Stimulated activated CD8-positive, alpha-beta memory T cell treated with anti-CD3 and anti-CD28 coated beads, Interleukin-15, amount 100 ng/mL, for 1 hour (primary cell): ENCODE data around the gene GNL1.
A peak's percentile ranks its signal among the peaks of the same experiment; 100 is the strongest.
"Not testable (repeated sequence)": the region's sequence is repeated elsewhere in the genome, so short reads cannot be mapped to it uniquely, and the experiment has no call there.

ENCODE experiments used
- DNase-seq: peaks from one replicate; pipeline ENCODE4 v3.0.0-alpha.2; 2020; ENCODE audit warnings: low read depth

The GNL1 gene

GRCh38 chr6:30529349-30529875 lies 26.9 kb downstream of the GNL1 start:
- not testable (repeated sequence) for DNase-seq

- DNase-seq, result not testable (repeated sequence)
These were observed 29.8 kb downstream of the GNL1 start for GRCh38 chr6:30526444-30526843.

- DNase-seq, result not testable (repeated sequence)
These were observed 34.3 kb downstream of the GNL1 start for GRCh38 chr6:30521952-30522351.

DNA sequence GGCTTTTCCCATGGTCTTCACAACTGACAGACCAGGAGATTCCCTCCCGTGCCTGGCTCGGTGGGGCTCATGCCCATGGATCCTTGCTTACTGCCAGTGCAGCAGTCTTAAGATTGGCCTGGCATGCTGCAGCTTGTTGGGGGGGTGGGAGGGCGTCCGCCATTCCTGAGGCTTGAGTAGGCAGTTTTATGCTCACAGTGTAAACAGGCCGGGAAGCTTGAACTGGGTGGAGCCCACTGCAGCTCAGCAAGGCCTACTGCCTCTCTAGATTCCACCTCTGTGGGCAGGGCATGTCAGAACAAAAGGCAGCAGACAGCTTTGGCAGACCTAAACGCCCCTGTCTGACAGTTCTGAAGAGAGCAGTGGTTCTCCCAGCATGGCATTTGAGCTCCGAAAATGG lies 35.2 kb downstream of the GNL1 start:
- DNase-seq, result not testable (repeated sequence)

- no peak for DNase-seq
These were observed 35.8 kb downstream of the GNL1 start for GRCh38 chr6:30520522-30520921.

DNA sequence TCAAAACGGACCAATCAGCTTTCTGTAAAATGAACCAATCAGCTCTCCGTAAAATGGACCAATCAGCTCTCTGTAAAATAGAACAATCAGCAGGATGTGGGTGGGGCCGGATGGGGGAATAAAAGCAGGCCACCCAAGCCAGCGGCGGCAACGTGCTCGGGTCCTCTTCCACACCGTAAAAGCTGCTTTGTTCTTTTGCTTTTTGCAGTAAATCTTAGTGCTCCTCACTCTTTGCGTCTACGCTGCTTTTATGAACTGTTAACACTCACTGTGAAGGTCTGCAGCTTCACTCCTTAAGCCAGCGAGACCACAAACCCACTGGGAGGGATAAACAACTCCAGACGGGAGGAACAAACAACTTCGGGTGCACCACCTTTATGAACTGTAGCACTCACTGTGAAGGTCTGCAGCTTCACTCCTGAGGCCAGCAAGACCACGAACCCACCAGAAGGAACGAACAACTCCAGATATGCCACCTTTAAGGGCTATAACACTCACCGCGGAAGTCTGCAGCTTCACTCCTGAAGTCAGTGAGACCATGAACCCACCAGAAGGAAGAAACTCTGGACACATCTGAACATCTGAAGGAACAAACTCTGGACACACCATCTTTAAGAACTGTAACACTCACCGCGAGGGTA lies 37.7 kb downstream of the GNL1 start:
- not testable (repeated sequence) for DNase-seq

DNA sequence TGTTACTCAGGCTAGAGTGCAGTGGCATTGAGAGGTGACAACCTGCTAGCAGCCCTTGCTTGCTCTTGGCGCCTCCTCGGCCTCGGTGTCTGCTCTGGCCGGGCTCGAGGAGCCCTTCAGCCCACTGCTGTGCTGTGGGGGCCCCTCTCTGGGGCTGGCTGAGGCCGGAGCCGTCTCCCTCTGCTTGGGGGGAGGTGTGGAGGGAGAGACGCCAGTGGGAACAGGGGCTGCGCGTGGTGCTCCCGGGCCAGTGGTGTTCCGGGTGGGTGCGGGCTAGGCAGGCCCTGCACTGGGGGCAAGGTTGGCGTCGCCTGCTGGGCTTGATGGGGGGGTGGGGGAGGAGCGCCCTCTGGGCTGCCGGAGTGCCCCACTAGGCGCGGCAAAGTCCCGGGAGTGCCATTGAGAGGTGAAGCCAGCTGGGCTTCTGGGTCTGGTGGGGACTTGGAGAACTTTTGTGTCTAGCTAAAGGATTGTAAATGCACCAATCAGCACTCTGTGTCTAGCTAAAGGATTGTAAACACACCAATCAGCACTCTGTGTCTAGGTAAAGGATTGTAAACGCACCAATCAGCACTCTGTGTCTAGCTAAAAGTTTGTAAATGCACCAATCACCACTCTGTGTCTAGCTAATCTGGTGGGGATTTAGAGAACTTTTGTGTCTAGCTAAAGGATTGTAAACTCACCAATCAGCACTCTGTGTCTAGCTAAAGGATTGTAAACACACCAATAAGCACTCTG lies 38.4 kb downstream of the GNL1 start:
- not testable (repeated sequence) for DNase-seq

- not testable (repeated sequence) for DNase-seq
These were observed 39.6 kb downstream of the GNL1 start for GRCh38 chr6:30516754-30517076.

DNA sequence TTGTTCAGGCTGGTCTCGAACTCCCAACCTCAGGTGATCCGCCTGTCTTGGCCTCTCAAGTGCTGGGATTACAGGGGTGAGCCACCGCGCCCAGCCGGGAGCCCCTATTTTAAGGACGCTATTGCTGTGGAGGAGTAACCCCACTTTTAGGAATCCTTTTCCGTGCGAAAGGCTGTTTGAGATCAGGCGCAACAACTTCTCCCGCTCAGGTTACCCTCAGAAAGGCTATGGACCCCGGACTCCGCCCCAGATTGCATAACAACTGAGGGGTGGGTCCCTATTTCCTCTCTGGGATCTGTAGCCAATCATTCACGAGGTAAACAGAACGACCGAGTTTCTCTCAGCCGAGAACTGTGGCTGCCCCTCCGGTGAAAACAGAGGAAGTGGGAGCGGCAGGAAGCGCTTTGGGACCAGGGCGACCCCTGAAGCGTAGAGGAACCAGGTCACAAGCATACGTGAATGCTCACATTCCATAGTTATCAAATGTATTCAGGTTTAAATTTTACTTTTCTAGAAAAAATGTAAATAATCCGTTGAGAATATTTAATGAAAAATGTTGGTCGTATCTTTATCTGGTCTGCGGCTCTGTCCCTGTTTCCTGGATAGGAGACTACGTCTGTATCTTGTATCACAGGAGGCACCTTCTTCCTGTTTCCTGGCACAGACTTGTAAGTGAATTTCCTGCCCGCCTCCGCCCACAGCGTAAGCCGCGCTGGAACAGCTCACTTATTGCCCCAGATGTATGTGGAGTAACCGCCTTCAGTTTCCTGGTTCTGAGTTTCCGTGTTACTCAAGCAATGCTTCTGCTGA lies 40.1 kb downstream of the GNL1 start:
- peak; percentile 75 for DNase-seq

DNA sequence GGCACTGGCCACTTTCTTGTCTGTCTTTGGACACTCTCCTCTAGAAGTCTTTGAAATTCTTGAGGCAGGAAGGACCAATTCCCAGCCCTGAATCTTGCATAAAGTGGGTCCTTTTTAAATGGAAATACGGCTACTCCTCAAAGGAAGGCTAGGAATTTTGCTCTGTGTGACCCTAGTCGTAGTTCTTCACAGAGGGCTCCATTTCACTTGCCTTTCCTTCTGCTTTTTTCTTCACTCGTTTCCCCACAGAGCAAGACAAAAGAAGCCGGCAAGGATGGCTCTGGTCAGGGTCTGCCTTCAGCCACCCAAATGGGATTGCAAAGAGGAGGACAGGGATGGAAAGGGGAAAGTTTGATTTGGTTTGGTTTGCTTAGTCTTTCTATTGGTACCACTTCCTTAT lies 41.2 kb downstream of the GNL1 start:
- no peak for DNase-seq

- no peak for DNase-seq
These were observed 42.8 kb downstream of the GNL1 start for GRCh38 chr6:30513451-30513850.

GRCh38 chr6:30511169-30511546 lies 45.1 kb downstream of the GNL1 start:
- no peak for DNase-seq

GRCh38 chr6:30510419-30511168 lies 45.7 kb downstream of the GNL1 start:
- no peak for DNase-seq

DNA sequence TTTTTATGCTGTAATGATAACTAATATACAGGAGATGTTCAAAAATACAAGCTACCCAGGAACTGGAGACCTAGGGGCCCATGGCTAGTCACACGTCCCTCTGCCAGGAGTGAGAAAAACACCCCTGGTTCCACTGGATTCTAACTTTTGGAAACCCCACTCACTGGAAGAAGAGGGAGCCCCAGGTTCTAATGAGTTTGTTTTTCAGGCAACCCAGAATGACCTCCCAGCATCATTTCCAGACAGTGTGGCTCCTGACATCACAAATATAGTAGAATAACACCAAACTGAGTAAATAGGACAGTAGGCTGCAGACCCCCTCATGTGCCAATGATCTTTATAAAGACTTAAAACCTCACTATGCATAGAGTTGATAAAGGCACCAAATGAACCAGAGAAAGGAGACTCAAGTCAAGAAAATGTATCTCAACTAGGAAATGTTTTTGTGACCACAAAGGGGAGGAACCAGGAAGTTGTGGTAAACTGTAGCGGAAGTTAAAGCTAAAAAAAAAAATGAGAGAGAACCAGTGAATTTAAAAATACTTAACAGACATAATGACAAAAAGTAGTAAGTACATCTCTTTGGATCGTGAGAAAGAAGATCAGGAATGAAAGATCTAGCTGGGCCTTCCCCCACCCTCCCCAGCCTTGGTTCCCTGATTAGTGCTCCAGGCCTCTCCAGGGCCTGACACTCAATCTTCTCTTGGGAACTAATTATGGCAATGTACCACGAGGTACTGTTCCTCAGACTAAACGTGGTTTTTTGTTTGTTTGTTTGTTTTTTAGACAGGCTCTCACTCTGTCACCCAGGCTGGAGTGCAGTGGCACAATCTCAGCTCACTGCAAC lies 47.2 kb downstream of the GNL1 start:
- DNase-seq, result no peak

DNA sequence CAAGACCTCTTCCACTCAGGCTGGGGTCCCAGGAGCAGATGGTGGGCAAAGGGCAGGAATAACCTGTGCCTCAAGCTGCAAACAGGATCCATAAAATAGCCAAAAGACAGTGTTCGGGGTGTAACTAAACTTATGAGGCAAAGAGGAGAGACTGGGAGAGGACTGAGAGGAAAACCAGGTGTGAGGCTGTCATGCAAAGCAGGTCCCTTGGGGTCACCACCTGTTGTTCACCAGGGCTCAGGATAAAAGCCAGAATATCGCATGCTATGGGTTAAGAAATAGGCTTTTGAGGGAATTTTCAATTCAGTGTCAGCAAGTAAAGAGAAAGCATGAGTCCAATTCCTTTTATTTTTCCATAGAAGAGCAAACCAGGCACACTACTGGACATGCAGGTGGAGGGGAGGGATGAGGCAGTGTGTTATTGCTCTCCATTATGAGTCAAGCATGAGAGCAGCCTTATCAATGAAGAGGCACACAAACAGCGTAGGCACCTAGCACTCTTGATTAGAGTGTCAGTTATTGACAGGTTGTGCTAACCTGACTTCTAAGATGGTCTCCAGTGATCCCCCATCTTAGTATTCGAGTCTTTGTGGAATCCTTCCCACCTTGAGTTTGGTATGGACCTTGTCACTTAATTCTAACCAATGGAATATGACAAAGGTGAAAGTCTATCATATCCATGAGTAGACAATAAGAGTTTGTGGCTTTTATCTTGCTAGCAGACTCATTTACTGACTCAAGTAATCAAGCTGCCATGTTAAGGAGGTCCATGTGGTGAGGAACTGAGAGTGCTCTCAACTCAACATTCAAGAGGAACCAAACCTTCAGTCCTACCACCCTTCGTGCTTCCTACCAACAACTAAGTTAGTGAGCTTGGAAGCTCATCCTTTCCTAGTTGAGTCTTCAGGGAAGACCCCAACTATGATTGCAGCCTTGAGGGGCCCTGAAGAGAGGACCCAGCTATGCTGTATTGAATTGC lies 48.2 kb downstream of the GNL1 start:
- DNase-seq, result no peak

- DNase-seq, result no peak
These were observed 55.6 kb downstream of the GNL1 start for GRCh38 chr6:30500421-30501355.

GRCh38 chr6:30498705-30499104 lies 57.6 kb downstream of the GNL1 start:
- not testable (repeated sequence) for DNase-seq

DNA sequence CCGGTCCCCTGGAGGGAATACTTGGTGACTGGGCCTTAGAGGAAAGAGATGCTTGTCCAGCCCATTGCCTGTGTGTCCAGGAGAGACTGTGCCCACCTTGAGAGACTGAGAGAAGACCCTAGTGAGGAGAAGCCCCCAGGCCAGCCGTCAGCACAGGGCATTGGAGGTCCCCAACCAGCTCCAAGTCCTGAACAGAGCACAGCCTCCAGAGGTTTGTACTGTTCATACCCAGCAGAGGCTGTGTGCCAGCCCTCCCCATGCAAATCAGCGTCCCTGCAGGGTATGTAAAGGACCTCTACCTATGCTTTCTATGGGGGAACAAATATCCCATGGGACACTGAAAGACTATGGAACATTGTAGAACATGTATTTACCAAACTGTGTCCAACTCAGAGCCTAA lies 58.6 kb downstream of the GNL1 start:
- no peak for DNase-seq

GRCh38 chr6:30497261-30497599 lies 59.1 kb downstream of the GNL1 start:
- DNase-seq, result not testable (repeated sequence)
